HepG2 (cell line): Measurements from ENCODE around the gene TBC1D16. TPM values are rescaled to one million over a fixed set of nuclear protein-coding genes. Genes with fewer than 3 reads are reported as not detected.

Experiments
- ATF3 ChIP-seq: sonication (generic); formaldehyde crosslinking; IDR thresholded peaks from 2 replicates; pipeline ENCODE4 v1.4.0; 2020; ENCODE audit warnings: missing genetic modification reagents
- ATF7-NPFF ChIP-seq: sonication (generic); formaldehyde crosslinking; IDR thresholded peaks from 2 replicates; pipeline ENCODE4 v1.8.1; 2023; ENCODE audit warnings: mild to moderate bottlenecking, low read depth, missing genetic modification reagents, moderate library complexity
- IKZF4 ChIP-seq: sonication (generic); formaldehyde crosslinking; IDR thresholded peaks from 2 replicates; pipeline ENCODE4 v1.5.1; 2020; ENCODE audit warnings: borderline replicate concordance, mild to moderate bottlenecking, low read depth, missing genetic modification reagents; ENCODE audit errors: not compliant biosample characterization
- PRDM15 ChIP-seq: sonication (generic); formaldehyde crosslinking; IDR thresholded peaks from 2 replicates; pipeline ENCODE4 v1.4.0; 2020; ENCODE audit warnings: missing genetic modification reagents
- SATB2 ChIP-seq: sonication (generic); formaldehyde crosslinking; IDR thresholded peaks from 2 replicates; pipeline ENCODE4 v1.5.0; 2020; ENCODE audit warnings: missing genetic modification reagents
- SNAI1 ChIP-seq: sonication (generic); formaldehyde crosslinking; IDR thresholded peaks from 2 replicates; pipeline ENCODE4 v1.5.0; 2020; ENCODE audit warnings: mild to moderate bottlenecking, missing genetic modification reagents, borderline replicate concordance
- ZFX ChIP-seq: sonication (generic); formaldehyde crosslinking; IDR thresholded peaks from 2 replicates; pipeline ENCODE4 v1.4.0; 2020; ENCODE audit warnings: mild to moderate bottlenecking, low read depth, missing genetic modification reagents, moderate library complexity
- ZNF224 ChIP-seq: sonication (generic); formaldehyde crosslinking; IDR thresholded peaks from 2 replicates; pipeline ENCODE4 v1.5.0; 2020; ENCODE audit warnings: mild to moderate bottlenecking, missing genetic modification reagents
- ZNF407 ChIP-seq: sonication (generic); formaldehyde crosslinking; IDR thresholded peaks from one replicate; pipeline ENCODE4 v1.5.1; 2020; ENCODE audit warnings: mild to moderate bottlenecking, missing genetic modification reagents; ENCODE audit errors: not compliant biosample characterization
- ZNF432 ChIP-seq: sonication (generic); formaldehyde crosslinking; IDR thresholded peaks from 2 replicates; pipeline ENCODE4 v1.5.0; 2020; ENCODE audit warnings: missing genetic modification reagents, mild to moderate bottlenecking, borderline replicate concordance
- ZNF619 ChIP-seq: sonication (generic); formaldehyde crosslinking; IDR thresholded peaks from 2 replicates; pipeline ENCODE4 v1.4.0; 2020; ENCODE audit warnings: mild to moderate bottlenecking, missing genetic modification reagents
- ZXDC ChIP-seq: sonication (generic); formaldehyde crosslinking; IDR thresholded peaks from 2 replicates; pipeline ENCODE4 v1.5.0; 2020; ENCODE audit warnings: mild to moderate bottlenecking, missing genetic modification reagents
- polyA plus RNA-seq, 8 experiments: library from polyadenylated mRNA; depleted of rRNA in 3 of 8; stranded (reverse) in 7 of 8; unstranded in 1 of 8; fragments of >200 nt; fragmentation: Illumina TruSeq in 4 of 8; extraction: Trizol in 4 of 8; gene quantifications; 2 replicates each; pipeline versions ENCODE4 v1.2.1 to v1.2.3, GENCODE V29; 2011 to 2016; ENCODE audit warnings: low read depth in 4 of 8, missing spikeins in 1 of 8, mixed read lengths in 1 of 8; ENCODE audit not compliant: insufficient read depth in 1 of 8
- total RNA-seq, 5 experiments: library from RNA; depleted of rRNA; stranded (reverse); fragments of >200 nt; fragmentation: Illumina TruSeq; extraction: Trizol; gene quantifications; 2 replicates each; pipeline ENCODE4 v1.2.3, GENCODE V29; 2016; ENCODE audit warnings: low read depth in 1 of 5

TBC1D16 gene
- total and polyA plus RNA-seq, 2 of the 13 experiments (the other 11 are each of a cell fraction or from before 2014, with no cell fraction given): 14.9 to 24.9 TPM

DNA sequence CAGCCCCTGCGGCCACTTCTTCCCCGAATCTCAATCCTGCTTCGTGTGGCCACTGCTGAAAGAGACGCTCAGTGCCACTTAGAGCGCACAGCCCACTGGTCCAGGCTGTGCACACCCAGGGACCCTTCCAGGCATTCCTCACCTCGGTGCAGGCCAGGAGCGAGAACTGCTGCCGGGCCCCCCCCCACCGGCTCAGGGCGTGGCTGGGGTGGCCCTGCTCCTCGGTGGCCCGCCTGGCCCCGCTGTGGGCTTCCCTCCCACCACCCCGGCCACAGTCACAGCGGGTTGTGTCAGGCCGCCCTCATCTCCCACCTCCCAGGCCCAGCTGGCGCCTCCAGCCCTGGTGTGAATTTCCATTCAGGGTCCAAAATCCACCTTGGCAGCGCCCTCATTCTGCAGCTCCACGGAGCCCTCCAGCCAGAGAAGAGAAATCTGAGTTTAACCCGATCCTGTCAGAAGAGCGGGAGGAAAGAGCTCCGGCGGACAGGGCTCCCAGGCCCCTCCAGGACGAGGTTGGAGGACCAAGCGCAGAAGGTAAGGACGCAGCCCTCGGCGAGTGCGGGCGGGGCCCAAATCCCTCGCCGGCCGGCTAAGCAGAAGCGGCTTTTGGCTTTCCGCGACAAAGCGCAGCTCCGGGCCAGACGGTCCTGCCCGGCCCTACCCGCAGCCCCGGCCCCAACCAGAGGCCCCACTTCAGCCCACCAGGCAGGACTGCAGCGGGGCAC, 12.0 kb downstream of the TBC1D16 start (continued):
- TF ChIP-seq ZNF407 (CRISPR knock-in tag) (peak; percentile 69), ZNF224 (CRISPR knock-in tag) (0 out of 2 replicates have a peak, but pooled peaks have one; percentile 64), PRDM15 (CRISPR knock-in tag) (no peak), ZNF432 (CRISPR knock-in tag) (no peak), SATB2 (CRISPR knock-in tag) (no peak), ZXDC (CRISPR knock-in tag) (no peak), ZFX (CRISPR knock-in tag) (peak; percentile 82), ZNF619 (CRISPR knock-in tag) (no peak), ATF3 (CRISPR knock-in tag) (0 out of 2 replicates have a peak, but pooled peaks have one; percentile 8), ATF7-NPFF (CRISPR knock-in tag) (no peak; the same call in none of the 2 replicates), SNAI1 (CRISPR knock-in tag) (peak; percentile 91), IKZF4 (CRISPR knock-in tag) (no peak)
